Calu3 (cell line): ENCODE results near the gene IL1RL1. TPM values are rescaled to one million over a fixed set of nuclear protein-coding genes. Genes with fewer than 3 reads are reported as not detected.

Experiments used
- BruUV-seq: library from RNA; stranded (reverse); fragments of 400-500 nt; replicated peaks from 2 replicates; lab custom pipeline; 2021; lab: Mats Ljungman, UMichigan
- CTCF ChIA-PET: fragments of 300-600 bp; sonication (Branson Sonifier 250); formaldehyde crosslinking; loops from one replicate; lab custom pipeline; 2022; ENCODE audit warnings: antibody characterized with exemption; lab: Charles Lee
- DNase-seq: peaks from one replicate; pipeline ENCODE4 v3.0.0; 2022
- H3K27ac Mint-ChIP-seq: one replicate; pipeline ENCODE4 v1.8.0; 2022; ENCODE audit warnings: mixed read lengths; ENCODE audit not compliant: unreplicated experiment
- H3K27me3 Mint-ChIP-seq: one replicate; pipeline ENCODE4 v1.8.0; 2022; ENCODE audit warnings: mixed read lengths; ENCODE audit not compliant: unreplicated experiment
- H3K36me3 Mint-ChIP-seq: one replicate; pipeline ENCODE4 v1.8.0; 2022; ENCODE audit warnings: mild to moderate bottlenecking, moderate library complexity, mixed read lengths; ENCODE audit not compliant: insufficient read depth, unreplicated experiment
- H3K4me1 Mint-ChIP-seq: one replicate; pipeline ENCODE4 v1.8.0; 2022; ENCODE audit warnings: mild to moderate bottlenecking, low read depth, mixed read lengths; ENCODE audit not compliant: unreplicated experiment
- H3K4me3 Mint-ChIP-seq: one replicate; pipeline ENCODE4 v1.8.0; 2022; ENCODE audit warnings: mild to moderate bottlenecking, low read depth, moderate library complexity, mixed read lengths; ENCODE audit not compliant: unreplicated experiment
- H3K9me3 Mint-ChIP-seq: one replicate; pipeline ENCODE4 v1.8.0; 2022; ENCODE audit warnings: low read depth, mixed read lengths; ENCODE audit not compliant: unreplicated experiment
- intact Hi-C: fragments of 100-400 bp; cut with micrococcal nuclease; formaldehyde crosslinking; loops from one replicate; pipeline ENCODE4 v1.10.0; 2022; ENCODE audit not compliant: unreplicated experiment
- total RNA-seq: library from RNA; stranded (reverse); gene quantifications from 2 replicates; pipeline ENCODE4 v1.2.3, GENCODE V29; 2022
- TF ChIP-seq, protein P1 (sequence below): fragments of 200-600 bp; IDR thresholded peaks from one replicate; pipeline ENCODE4 v1.8.0; 2022; ENCODE audit warnings: antibody characterized with exemption; ENCODE audit not compliant: unreplicated experiment

IL1RL1 gene
- total RNA-seq, 1 experiment from 2014 or later = not detected

DNA sequence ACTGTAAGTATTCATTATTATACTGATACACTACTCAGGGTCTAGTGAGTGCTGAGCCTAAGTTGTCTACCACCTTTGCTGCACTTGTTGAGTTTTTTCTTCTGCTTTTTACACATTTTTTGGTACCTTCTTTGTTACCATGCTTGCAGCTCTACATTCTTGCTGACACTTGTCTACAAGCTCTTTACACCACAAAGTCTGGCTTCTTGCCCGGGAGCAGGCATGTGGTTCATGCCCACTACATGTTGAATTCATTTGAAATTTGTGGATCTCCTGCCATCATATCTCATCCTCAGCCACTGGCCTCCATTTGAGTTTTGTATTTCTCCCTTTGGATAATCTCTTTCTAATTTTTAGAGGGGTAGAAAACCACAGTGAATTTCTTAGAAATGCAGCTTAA lies 74.2 kb downstream of the IL1RL1 start:
- CTCF ChIA-PET = no interaction called here
- intact Hi-C loops = no loop called here
- no peak for DNase-seq

DNA sequence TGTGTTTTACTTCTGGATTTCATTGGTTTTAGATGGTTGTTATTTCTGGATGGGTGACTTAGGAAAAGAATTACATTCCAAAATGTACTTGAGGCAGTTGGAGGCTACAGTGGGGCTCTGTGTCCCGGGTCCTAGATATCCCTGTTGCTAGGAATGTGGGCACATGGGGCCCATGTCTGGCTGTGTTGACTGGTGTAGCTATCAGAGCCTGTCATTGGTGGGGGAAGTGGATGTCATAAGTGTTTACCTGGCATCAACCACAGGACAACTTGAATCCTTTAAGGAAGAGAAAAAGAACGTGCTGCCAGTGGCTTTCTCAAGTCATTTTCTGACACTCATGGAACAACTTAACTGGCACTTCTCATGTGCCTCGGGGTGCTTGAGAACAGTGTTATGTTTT lies 74.6 kb downstream of the IL1RL1 start:
- BruUV-seq = no TSS peak
- CTCF ChIA-PET = no interaction called here
- H3K9me3 Mint-ChIP-seq = peaks cover 6% of the 10 kb centered on the region
- no peaks in the 10 kb centered on the region for H3K4me1 Mint-ChIP-seq
- H3K27ac Mint-ChIP-seq = no peak overlapping the region
- H3K4me3 Mint-ChIP-seq = no peak overlapping the region
- DNase-seq = no peak
- H3K27me3 Mint-ChIP-seq = peaks cover 16% of the 10 kb centered on the region
- TF ChIP-seq, protein P1, sequence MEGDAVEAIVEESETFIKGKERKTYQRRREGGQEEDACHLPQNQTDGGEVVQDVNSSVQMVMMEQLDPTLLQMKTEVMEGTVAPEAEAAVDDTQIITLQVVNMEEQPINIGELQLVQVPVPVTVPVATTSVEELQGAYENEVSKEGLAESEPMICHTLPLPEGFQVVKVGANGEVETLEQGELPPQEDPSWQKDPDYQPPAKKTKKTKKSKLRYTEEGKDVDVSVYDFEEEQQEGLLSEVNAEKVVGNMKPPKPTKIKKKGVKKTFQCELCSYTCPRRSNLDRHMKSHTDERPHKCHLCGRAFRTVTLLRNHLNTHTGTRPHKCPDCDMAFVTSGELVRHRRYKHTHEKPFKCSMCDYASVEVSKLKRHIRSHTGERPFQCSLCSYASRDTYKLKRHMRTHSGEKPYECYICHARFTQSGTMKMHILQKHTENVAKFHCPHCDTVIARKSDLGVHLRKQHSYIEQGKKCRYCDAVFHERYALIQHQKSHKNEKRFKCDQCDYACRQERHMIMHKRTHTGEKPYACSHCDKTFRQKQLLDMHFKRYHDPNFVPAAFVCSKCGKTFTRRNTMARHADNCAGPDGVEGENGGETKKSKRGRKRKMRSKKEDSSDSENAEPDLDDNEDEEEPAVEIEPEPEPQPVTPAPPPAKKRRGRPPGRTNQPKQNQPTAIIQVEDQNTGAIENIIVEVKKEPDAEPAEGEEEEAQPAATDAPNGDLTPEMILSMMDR = no peak
- no peaks in the 10 kb centered on the region for H3K36me3 Mint-ChIP-seq
- intact Hi-C loops = no loop called here

More for the DNA sequence above, 74.2 kb downstream of the IL1RL1 start:
- H3K27ac Mint-ChIP-seq = no peak overlapping the region
- no peaks in the 10 kb centered on the region for H3K4me1 Mint-ChIP-seq
- no peak overlapping the region for H3K4me3 Mint-ChIP-seq
- TF ChIP-seq, protein P1 = no peak
- peaks cover 6% of the 10 kb centered on the region for H3K9me3 Mint-ChIP-seq
- no TSS peak for BruUV-seq
- H3K36me3 Mint-ChIP-seq = no peaks in the 10 kb centered on the region
- H3K27me3 Mint-ChIP-seq = peaks cover 20% of the 10 kb centered on the region

DNA sequence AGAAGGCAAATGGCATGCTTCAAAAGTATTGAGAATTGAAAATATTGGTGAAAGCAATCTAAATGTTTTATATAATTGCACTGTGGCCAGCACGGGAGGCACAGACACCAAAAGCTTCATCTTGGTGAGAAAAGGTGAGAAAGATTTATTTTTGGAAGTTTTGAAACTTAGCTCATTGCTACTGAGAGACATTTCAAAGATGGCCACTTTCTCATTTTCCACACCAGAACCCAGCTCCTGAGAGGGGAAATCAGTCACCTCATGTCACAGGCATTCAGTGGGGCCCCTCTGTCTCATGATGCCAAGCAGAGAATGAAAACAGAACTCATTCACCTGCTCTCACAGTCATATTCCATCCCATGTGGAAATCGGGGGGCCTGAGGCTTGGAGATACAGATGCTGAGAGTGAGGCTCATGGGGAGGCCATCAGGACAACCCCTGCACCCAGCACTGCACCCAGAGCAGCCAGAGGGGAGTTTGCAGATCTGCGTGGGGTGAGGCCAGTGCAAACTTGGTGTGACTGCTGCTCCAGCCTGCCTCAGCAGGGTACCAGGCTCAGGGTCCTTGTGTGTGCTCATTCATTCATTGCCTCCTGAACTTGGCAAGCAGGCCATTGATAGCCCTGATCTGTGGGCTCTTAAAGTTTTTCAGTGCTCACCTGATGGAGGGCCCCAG lies 75.6 kb downstream of the IL1RL1 start:
- DNase-seq = no peak
- peaks cover 16% of the 10 kb centered on the region for H3K27me3 Mint-ChIP-seq
- no peak overlapping the region for H3K27ac Mint-ChIP-seq
- intact Hi-C loops = no loop called here
- no peaks in the 10 kb centered on the region for H3K36me3 Mint-ChIP-seq
- no TSS peak for BruUV-seq
- CTCF ChIA-PET = no interaction called here
- H3K4me1 Mint-ChIP-seq = no peaks in the 10 kb centered on the region
- TF ChIP-seq, protein P1 = no peak
- peaks cover 6% of the 10 kb centered on the region for H3K9me3 Mint-ChIP-seq
- no peak overlapping the region for H3K4me3 Mint-ChIP-seq

DNA sequence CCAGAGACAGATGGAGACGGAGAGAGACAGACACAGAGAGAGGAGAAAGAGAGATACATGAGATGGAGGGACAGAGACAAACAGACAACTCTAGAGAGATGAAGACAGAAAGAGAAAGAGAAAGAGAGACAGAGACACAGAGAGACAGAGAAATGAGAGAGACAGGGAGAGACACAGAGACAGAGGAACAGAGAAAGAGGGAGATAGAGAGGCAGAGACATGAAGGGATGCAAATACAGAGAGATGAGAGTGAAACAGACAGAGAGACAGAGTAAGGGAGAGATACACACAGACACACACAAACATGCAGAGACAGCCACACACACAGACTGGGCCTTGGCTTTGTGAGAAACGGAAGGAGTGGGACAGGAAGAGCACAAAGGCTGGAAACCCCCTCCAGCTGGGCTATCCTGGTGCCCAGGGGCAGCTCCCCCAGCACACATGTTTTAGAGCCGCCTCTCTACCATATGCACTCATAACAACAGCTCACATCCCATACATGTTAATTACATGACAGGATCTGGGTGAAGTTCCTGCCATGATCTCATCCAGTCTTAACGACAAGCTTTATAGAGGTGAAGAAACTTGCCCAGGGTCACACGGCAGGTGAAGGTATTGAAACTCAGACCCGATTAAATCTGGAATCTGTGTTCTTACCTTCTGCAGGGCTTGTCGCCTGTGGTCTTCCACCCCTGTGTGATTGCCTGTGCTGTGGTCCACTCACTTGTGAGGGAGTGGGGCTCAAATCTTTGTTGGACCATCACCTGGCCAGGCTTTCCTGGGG lies 76.6 kb downstream of the IL1RL1 start:
- peaks cover 6% of the 10 kb centered on the region for H3K9me3 Mint-ChIP-seq
- H3K27ac Mint-ChIP-seq = no peak overlapping the region
- H3K27me3 Mint-ChIP-seq = peaks cover 16% of the 10 kb centered on the region
- no peak for DNase-seq
- no peak overlapping the region for H3K4me3 Mint-ChIP-seq
- intact Hi-C loops = no loop called here
- no TSS peak for BruUV-seq
- no peaks in the 10 kb centered on the region for H3K36me3 Mint-ChIP-seq
- TF ChIP-seq, protein P1 = no peak
- CTCF ChIA-PET = no interaction called here
- H3K4me1 Mint-ChIP-seq = no peaks in the 10 kb centered on the region
